ENCODE data around the gene BTBD18.
"Not testable (repeated sequence)": the region's sequence is repeated elsewhere in the genome, so short reads cannot be mapped to it uniquely, and the experiment has no call there.

The BTBD18 gene

DNA sequence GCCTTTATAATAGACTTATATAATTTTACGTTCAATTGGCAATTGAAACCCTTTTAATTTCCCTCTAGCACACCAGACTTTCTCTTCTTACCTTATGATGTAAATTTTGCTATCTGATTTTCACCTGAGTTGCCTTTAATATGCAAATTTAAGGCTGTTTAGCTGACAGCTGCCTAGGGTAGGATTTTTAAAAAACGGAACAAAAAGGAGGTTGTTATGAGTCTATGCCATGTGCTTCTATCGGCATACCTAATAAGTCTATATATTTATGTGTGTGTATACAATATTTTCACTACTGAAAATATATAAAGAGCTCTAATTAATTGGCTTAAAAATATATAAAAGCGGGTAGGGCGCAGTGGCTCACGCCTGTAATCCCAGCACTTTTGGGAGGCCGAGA, 22.1 kb downstream of the BTBD18 start:
- no peak overlapping the region for H2BK5ac ChIP-seq (ENCODE audit: low read depth, low read length, poor library complexity)
- no peak overlapping the region for H2BK120ac ChIP-seq (ENCODE audit: insufficient read depth, low read length, poor library complexity)
- H4K91ac ChIP-seq (ENCODE audit: low read depth, low read length) = no peak overlapping the region
- H3K4me3 ChIP-seq (ENCODE audit: low read depth, low read length) = no peak overlapping the region
- no peak overlapping the region for H3K14ac ChIP-seq (ENCODE audit: low read length)
- WGBS (ENCODE audit: extremely low coverage, insufficient coverage, insufficient read length) = no CpG with 5 or more reads among the region's 7 CpGs
- H2BK12ac ChIP-seq (ENCODE audit: low read length) = no peak overlapping the region
- H3K9ac ChIP-seq (ENCODE audit: low read length) = no peak overlapping the region
- H3K9me3 ChIP-seq (ENCODE audit: insufficient read depth, low read depth, low read length) = no peaks in the 10 kb centered on the region
- H3K79me1 ChIP-seq (ENCODE audit: low read length) = no peaks in the 10 kb centered on the region
- no peaks in the 10 kb centered on the region for H3K27me3 ChIP-seq (ENCODE audit: insufficient read depth, low read length)
- H3K23ac ChIP-seq (ENCODE audit: low read length) = no peak overlapping the region
- H3K4me1 ChIP-seq (ENCODE audit: control insufficient read depth in 1 of 2, insufficient read depth in 2 of 2, low read length in 2 of 2) = no peaks in the 10 kb centered on the region
- no peak overlapping the region for H4K12ac ChIP-seq (ENCODE audit: low read depth, low read length)
- no peak overlapping the region for H3K27ac ChIP-seq (ENCODE audit: low read depth, low read length)
- no peaks in the 10 kb centered on the region for H3K79me2 ChIP-seq (ENCODE audit: control insufficient read depth, insufficient read depth, low read length, poor library complexity)
- H2AFZ ChIP-seq (ENCODE audit: insufficient read depth, low read length, poor library complexity) = no peak overlapping the region
- DNase-seq = no peak
- no peak overlapping the region for H3K4me2 ChIP-seq (ENCODE audit: low read length)
- no peak overlapping the region for H3K18ac ChIP-seq (ENCODE audit: low read length)
- no peak overlapping the region for H4K8ac ChIP-seq (ENCODE audit: low read depth, low read length)
- H3K4ac ChIP-seq (ENCODE audit: low read depth, low read length) = no peak overlapping the region
- no peak overlapping the region for H2AK5ac ChIP-seq (ENCODE audit: low read length)
- H3K36me3 ChIP-seq (ENCODE audit: control insufficient read depth in 1 of 2, insufficient read depth in 2 of 2, low read length in 2 of 2) = no peaks in the 10 kb centered on the region

DNA sequence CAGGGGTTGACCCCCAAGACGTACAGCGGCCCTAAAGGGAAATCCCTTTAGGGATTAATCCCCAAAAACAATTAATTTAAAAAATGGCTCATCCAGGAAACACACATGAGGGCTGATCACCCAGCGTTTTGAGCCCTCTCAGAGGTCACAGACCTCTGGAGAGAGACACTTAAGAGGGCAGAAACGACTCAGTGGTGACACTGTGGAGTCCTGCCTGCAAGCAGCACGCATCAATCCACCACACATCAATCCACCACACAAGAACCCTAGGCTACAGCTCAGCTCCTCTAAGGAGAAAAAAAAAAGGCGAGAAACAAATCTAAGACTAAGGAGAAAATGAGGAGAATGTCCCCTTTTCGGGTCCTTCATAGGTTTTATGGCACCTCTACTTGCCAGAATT, 22.8 kb downstream of the BTBD18 start:
- no peak overlapping the region for H3K4ac ChIP-seq (ENCODE audit: low read depth, low read length)
- no peak overlapping the region for H3K4me3 ChIP-seq (ENCODE audit: low read depth, low read length)
- H3K14ac ChIP-seq (ENCODE audit: low read length) = no peak overlapping the region
- no peak overlapping the region for H2BK5ac ChIP-seq (ENCODE audit: low read depth, low read length, poor library complexity)
- H3K36me3 ChIP-seq (ENCODE audit: control insufficient read depth in 1 of 2, insufficient read depth in 2 of 2, low read length in 2 of 2) = no peaks in the 10 kb centered on the region
- H4K91ac ChIP-seq (ENCODE audit: low read depth, low read length) = no peak overlapping the region
- no peak overlapping the region for H3K23ac ChIP-seq (ENCODE audit: low read length)
- WGBS (ENCODE audit: extremely low coverage, insufficient coverage, insufficient read length) = no CpG with 5 or more reads among the region's 7 CpGs
- no peaks in the 10 kb centered on the region for H3K9me3 ChIP-seq (ENCODE audit: insufficient read depth, low read depth, low read length)
- H3K18ac ChIP-seq (ENCODE audit: low read length) = no peak overlapping the region
- no peaks in the 10 kb centered on the region for H3K79me1 ChIP-seq (ENCODE audit: low read length)
- no peak overlapping the region for H3K27ac ChIP-seq (ENCODE audit: low read depth, low read length)
- no peak overlapping the region for H2BK120ac ChIP-seq (ENCODE audit: insufficient read depth, low read length, poor library complexity)
- no peak for DNase-seq
- no peak overlapping the region for H2AFZ ChIP-seq (ENCODE audit: insufficient read depth, low read length, poor library complexity)
- no peaks in the 10 kb centered on the region for H3K79me2 ChIP-seq (ENCODE audit: control insufficient read depth, insufficient read depth, low read length, poor library complexity)
- H3K27me3 ChIP-seq (ENCODE audit: insufficient read depth, low read length) = no peaks in the 10 kb centered on the region
- no peaks in the 10 kb centered on the region for H3K4me1 ChIP-seq (ENCODE audit: control insufficient read depth in 1 of 2, insufficient read depth in 2 of 2, low read length in 2 of 2)
- H3K9ac ChIP-seq (ENCODE audit: low read length) = peak overlapping the region; percentile 58
- H2AK5ac ChIP-seq (ENCODE audit: low read length) = no peak overlapping the region
- no peak overlapping the region for H4K8ac ChIP-seq (ENCODE audit: low read depth, low read length)
- H3K4me2 ChIP-seq (ENCODE audit: low read length) = no peak overlapping the region
- H4K12ac ChIP-seq (ENCODE audit: low read depth, low read length) = no peak overlapping the region
- no peak overlapping the region for H2BK12ac ChIP-seq (ENCODE audit: low read length)

DNA sequence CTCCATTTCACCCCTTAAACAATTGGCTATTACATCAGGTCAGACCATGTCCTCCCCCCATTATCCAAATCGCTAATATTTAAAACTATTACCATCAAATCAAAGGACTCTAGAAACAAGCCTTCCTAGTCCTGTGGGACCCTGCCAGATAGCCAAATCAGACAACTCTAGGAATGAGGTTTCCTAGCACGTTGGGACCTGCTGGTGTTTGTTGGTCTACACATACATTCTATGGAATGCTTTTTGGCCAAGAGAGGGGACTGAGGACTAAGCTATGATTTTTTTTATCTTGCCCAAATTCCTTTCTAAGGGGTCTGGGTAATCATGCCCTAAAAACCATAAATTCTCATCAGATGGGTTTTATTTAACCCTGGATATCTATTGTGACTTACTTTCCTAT, 24.4 kb downstream of the BTBD18 start:
- no peaks in the 10 kb centered on the region for H3K27me3 ChIP-seq (ENCODE audit: insufficient read depth, low read length)
- no peak overlapping the region for H4K91ac ChIP-seq (ENCODE audit: low read depth, low read length)
- H3K9ac ChIP-seq (ENCODE audit: low read length) = no peak overlapping the region
- no peak overlapping the region for H3K4me3 ChIP-seq (ENCODE audit: low read depth, low read length)
- H2BK5ac ChIP-seq (ENCODE audit: low read depth, low read length, poor library complexity) = no peak overlapping the region
- H2BK120ac ChIP-seq (ENCODE audit: insufficient read depth, low read length, poor library complexity) = no peak overlapping the region
- H3K23ac ChIP-seq (ENCODE audit: low read length) = no peak overlapping the region
- no CpG with 5 or more reads among the region's 2 CpGs for WGBS (ENCODE audit: extremely low coverage, insufficient coverage, insufficient read length)
- no peak overlapping the region for H2BK12ac ChIP-seq (ENCODE audit: low read length)
- no peak overlapping the region for H3K14ac ChIP-seq (ENCODE audit: low read length)
- H3K4ac ChIP-seq (ENCODE audit: low read depth, low read length) = no peak overlapping the region
- H3K4me2 ChIP-seq (ENCODE audit: low read length) = no peak overlapping the region
- H4K8ac ChIP-seq (ENCODE audit: low read depth, low read length) = no peak overlapping the region
- no peak overlapping the region for H2AK5ac ChIP-seq (ENCODE audit: low read length)
- H3K27ac ChIP-seq (ENCODE audit: low read depth, low read length) = no peak overlapping the region
- no peak overlapping the region for H3K18ac ChIP-seq (ENCODE audit: low read length)
- no peak for DNase-seq
- H3K4me1 ChIP-seq (ENCODE audit: control insufficient read depth in 1 of 2, insufficient read depth in 2 of 2, low read length in 2 of 2) = no peaks in the 10 kb centered on the region
- H3K79me2 ChIP-seq (ENCODE audit: control insufficient read depth, insufficient read depth, low read length, poor library complexity) = no peaks in the 10 kb centered on the region
- no peak overlapping the region for H2AFZ ChIP-seq (ENCODE audit: insufficient read depth, low read length, poor library complexity)
- H4K12ac ChIP-seq (ENCODE audit: low read depth, low read length) = no peak overlapping the region
- H3K9me3 ChIP-seq (ENCODE audit: insufficient read depth, low read depth, low read length) = no peaks in the 10 kb centered on the region
- H3K36me3 ChIP-seq (ENCODE audit: control insufficient read depth in 1 of 2, insufficient read depth in 2 of 2, low read length in 2 of 2) = peaks cover 2 to 4% of the 10 kb centered on the region in 2 experiments
- H3K79me1 ChIP-seq (ENCODE audit: low read length) = no peaks in the 10 kb centered on the region

DNA sequence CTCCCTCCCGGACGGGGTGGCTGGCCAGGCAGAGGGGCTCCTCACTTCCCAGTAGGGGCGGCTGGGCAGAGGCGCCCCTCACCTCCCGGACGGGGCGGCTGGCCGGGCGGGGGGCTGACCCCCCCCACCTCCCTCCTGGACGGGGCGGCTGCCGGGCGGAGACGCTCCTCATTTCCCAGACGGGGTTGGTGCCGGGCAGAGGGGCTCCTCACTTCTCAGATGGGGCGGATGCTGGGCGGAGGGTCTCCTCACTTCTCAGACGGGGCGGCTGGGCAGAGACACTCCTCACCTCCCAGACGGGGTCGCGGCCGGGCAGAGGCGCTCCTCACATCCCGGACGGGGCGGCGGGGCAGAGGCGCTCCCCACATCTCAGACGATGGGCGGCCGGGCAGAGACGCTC, 34.9 kb downstream of the BTBD18 start:
- H3K79me1 ChIP-seq (ENCODE audit: low read length); H3K4me3 ChIP-seq (ENCODE audit: low read depth, low read length); H3K4me1 ChIP-seq (ENCODE audit: control insufficient read depth in 1 of 2, insufficient read depth in 2 of 2, low read length in 2 of 2); H4K91ac ChIP-seq (ENCODE audit: low read depth, low read length); H3K79me2 ChIP-seq (ENCODE audit: control insufficient read depth, insufficient read depth, low read length, poor library complexity); H4K8ac ChIP-seq (ENCODE audit: low read depth, low read length); H2BK5ac ChIP-seq (ENCODE audit: low read depth, low read length, poor library complexity); H3K23ac ChIP-seq (ENCODE audit: low read length); H2AFZ ChIP-seq (ENCODE audit: insufficient read depth, low read length, poor library complexity); H2BK120ac ChIP-seq (ENCODE audit: insufficient read depth, low read length, poor library complexity); H3K18ac ChIP-seq (ENCODE audit: low read length); H2BK12ac ChIP-seq (ENCODE audit: low read length); H3K9me3 ChIP-seq (ENCODE audit: insufficient read depth, low read depth, low read length); H3K27ac ChIP-seq (ENCODE audit: low read depth, low read length); H4K12ac ChIP-seq (ENCODE audit: low read depth, low read length); H3K14ac ChIP-seq (ENCODE audit: low read length); H3K9ac ChIP-seq (ENCODE audit: low read length); H3K4ac ChIP-seq (ENCODE audit: low read depth, low read length); DNase-seq; H3K4me2 ChIP-seq (ENCODE audit: low read length); H3K27me3 ChIP-seq (ENCODE audit: insufficient read depth, low read length); H2AK5ac ChIP-seq (ENCODE audit: low read length): not testable (repeated sequence)
- WGBS (ENCODE audit: extremely low coverage, insufficient coverage, insufficient read length) = no CpG with 5 or more reads among the region's 34 CpGs
- H3K36me3 ChIP-seq (ENCODE audit: control insufficient read depth in 1 of 2, insufficient read depth in 2 of 2, low read length in 2 of 2) = peaks cover 7 to 15% of the 10 kb centered on the region in 2 experiments
